Measurements from ENCODE around the gene DENND1A. TPM values are rescaled to one million over a fixed set of nuclear protein-coding genes. Genes with fewer than 3 reads are reported as not detected.

Gene DENND1A
- total RNA-seq, 1 donor from 2014 or later, result 14.9 TPM

GRCh38 chr9:123471843-123472570 is 457.9 kb downstream of the DENND1A start:
- intact Hi-C loops (cut with micrococcal nuclease), result no loop called here

- intact Hi-C loops (cut with micrococcal nuclease), result no loop called here
Observed at GRCh38 chr9:123470991-123471770, 458.7 kb downstream of the DENND1A start.

GRCh38 chr9:123470121-123470782 is 459.7 kb downstream of the DENND1A start:
- intact Hi-C loops (cut with micrococcal nuclease), result no loop called here

GRCh38 chr9:123469282-123469681 is 460.6 kb downstream of the DENND1A start:
- intact Hi-C loops (cut with micrococcal nuclease), result no loop called here

GRCh38 chr9:123468541-123468940 is 461.4 kb downstream of the DENND1A start:
- intact Hi-C loops (cut with micrococcal nuclease), result no loop called here

GRCh38 chr9:123465304-123465703 is 464.6 kb downstream of the DENND1A start:
- intact Hi-C loops (cut with micrococcal nuclease), result no loop called here

GRCh38 chr9:123460091-123460490 is 469.8 kb downstream of the DENND1A start:
- intact Hi-C loops (cut with micrococcal nuclease), result no loop called here

GRCh38 chr9:123457583-123457982 is 472.3 kb downstream of the DENND1A start:
- intact Hi-C loops (cut with micrococcal nuclease), result no loop called here

- intact Hi-C loops (cut with micrococcal nuclease), result no loop called here
Observed at GRCh38 chr9:123456011-123456410, 473.9 kb downstream of the DENND1A start.

GRCh38 chr9:123455187-123455586 is 474.7 kb downstream of the DENND1A start:
- intact Hi-C loops (cut with micrococcal nuclease), result no loop called here

GRCh38 chr9:123454361-123454760 is 475.6 kb downstream of the DENND1A start:
- intact Hi-C loops (cut with micrococcal nuclease), result no loop called here

GRCh38 chr9:123453831-123454321 is 476.1 kb downstream of the DENND1A start:
- intact Hi-C loops (cut with micrococcal nuclease), result no loop called here

GRCh38 chr9:123453076-123453667 is 476.8 kb downstream of the DENND1A start:
- intact Hi-C loops (cut with micrococcal nuclease), result no loop called here

GRCh38 chr9:123450996-123451395 is 478.9 kb downstream of the DENND1A start:
- intact Hi-C loops (cut with micrococcal nuclease), result no loop called here

GRCh38 chr9:123450098-123450770 is 479.7 kb downstream of the DENND1A start:
- intact Hi-C loops (cut with micrococcal nuclease), result no loop called here

- intact Hi-C loops (cut with micrococcal nuclease), result no loop called here
Observed at GRCh38 chr9:123447934-123448646, 481.8 kb downstream of the DENND1A start.

- intact Hi-C loops (cut with micrococcal nuclease), result no loop called here
Observed at GRCh38 chr9:123445981-123446610, 483.8 kb downstream of the DENND1A start.

- intact Hi-C loops (cut with micrococcal nuclease), result no loop called here
Observed at GRCh38 chr9:123445116-123445515, 484.8 kb downstream of the DENND1A start.

GRCh38 chr9:123441769-123442168 is 488.2 kb downstream of the DENND1A start:
- intact Hi-C loops (cut with micrococcal nuclease), result no loop called here

- intact Hi-C loops (cut with micrococcal nuclease), result no loop called here
Observed at GRCh38 chr9:123440256-123440655, 489.7 kb downstream of the DENND1A start.
